IMR-90 (cell line): ENCODE measurements around the gene ANKRD2.

Experiments used
- BHLHE40 ChIP-seq: fragments of 150-350 bp; IDR thresholded peaks from 2 replicates; pipeline ENCODE4 v1.6.1; 2016; ENCODE audit warnings: mild to moderate bottlenecking, low read depth, low read length
- CEBPB ChIP-seq: IDR thresholded peaks from 2 replicates; pipeline ENCODE4 v1.6.1; 2012; ENCODE audit warnings: low read depth, low read length, improper control_type of control experiment
- MAFK ChIP-seq: IDR thresholded peaks from 2 replicates; pipeline ENCODE4 v1.6.1; 2012; ENCODE audit warnings: low read depth, low read length, improper control_type of control experiment
- MAZ ChIP-seq: IDR thresholded peaks from 2 replicates; pipeline ENCODE4 v1.6.1; 2012; ENCODE audit warnings: low read depth, mild to moderate bottlenecking, low read length, improper control_type of control experiment, moderate library complexity, borderline replicate concordance
- MXI1 ChIP-seq: IDR thresholded peaks from 2 replicates; pipeline ENCODE4 v1.6.1; 2012; ENCODE audit warnings: low read depth, mild to moderate bottlenecking, low read length, moderate library complexity, borderline replicate concordance
- NFE2L2 ChIP-seq: fragments of 150-350 bp; IDR thresholded peaks from 2 replicates; pipeline ENCODE4 v1.6.1; 2016; ENCODE audit warnings: low read depth, mild to moderate bottlenecking, low read length
- POLR2A ChIP-seq: IDR thresholded peaks from 2 replicates; pipeline ENCODE4 v1.6.1; 2012; ENCODE audit warnings: mild to moderate bottlenecking, low read depth, low read length
- RAD21 ChIP-seq: IDR thresholded peaks from 2 replicates; pipeline ENCODE4 v1.6.1; 2012; ENCODE audit warnings: low read length, improper control_type of control experiment
- RCOR1 ChIP-seq: IDR thresholded peaks from 2 replicates; pipeline ENCODE4 v1.6.1; 2012; ENCODE audit warnings: mild to moderate bottlenecking, low read length, improper control_type of control experiment; ENCODE audit not compliant: insufficient replicate concordance
- RFX5 ChIP-seq: IDR thresholded peaks from 2 replicates; pipeline ENCODE4 v1.8.0; 2012; ENCODE audit warnings: low read depth, mild to moderate bottlenecking, low read length, moderate library complexity
- TF ChIP-seq, protein P1 (sequence below): conservative IDR thresholded peaks from 2 replicates; pipeline ENCODE4 v1.5.1; 2012; ENCODE audit warnings: mild to moderate bottlenecking, low read depth, low read length, improper control_type of control experiment
- TF ChIP-seq, protein P2 (sequence below): fragments of 150-350 bp; IDR thresholded peaks from 2 replicates; pipeline ENCODE4 v1.6.1; 2016; ENCODE audit warnings: low read depth, mild to moderate bottlenecking, low read length, moderate library complexity, borderline replicate concordance
- TF ChIP-seq, protein P3 (sequence below): fragments of 150-350 bp; IDR thresholded peaks from 2 replicates; pipeline ENCODE4 v1.6.1; 2017; ENCODE audit warnings: mild to moderate bottlenecking, antibody characterized with exemption, low read length, low read depth

DNA sequence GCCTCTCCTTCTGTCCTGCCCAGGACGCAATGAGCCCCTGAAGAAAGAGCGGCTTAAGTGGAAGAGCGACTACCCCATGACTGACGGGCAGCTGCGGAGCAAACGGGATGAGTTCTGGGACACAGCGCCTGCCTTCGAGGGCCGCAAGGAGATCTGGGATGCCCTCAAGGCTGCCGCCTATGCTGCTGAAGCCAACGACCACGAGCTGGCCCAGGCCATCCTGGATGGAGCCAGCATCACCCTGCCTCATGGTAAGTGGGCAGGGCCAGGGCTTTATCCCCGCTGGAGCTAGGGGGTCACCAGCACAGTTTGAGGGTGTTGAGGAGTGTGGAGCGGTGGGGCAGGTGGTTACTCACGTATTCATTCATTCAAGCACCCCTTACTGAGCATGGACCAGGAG lies 4.7 kb upstream of the ANKRD2 start:
- TF ChIP-seq, protein P1, sequence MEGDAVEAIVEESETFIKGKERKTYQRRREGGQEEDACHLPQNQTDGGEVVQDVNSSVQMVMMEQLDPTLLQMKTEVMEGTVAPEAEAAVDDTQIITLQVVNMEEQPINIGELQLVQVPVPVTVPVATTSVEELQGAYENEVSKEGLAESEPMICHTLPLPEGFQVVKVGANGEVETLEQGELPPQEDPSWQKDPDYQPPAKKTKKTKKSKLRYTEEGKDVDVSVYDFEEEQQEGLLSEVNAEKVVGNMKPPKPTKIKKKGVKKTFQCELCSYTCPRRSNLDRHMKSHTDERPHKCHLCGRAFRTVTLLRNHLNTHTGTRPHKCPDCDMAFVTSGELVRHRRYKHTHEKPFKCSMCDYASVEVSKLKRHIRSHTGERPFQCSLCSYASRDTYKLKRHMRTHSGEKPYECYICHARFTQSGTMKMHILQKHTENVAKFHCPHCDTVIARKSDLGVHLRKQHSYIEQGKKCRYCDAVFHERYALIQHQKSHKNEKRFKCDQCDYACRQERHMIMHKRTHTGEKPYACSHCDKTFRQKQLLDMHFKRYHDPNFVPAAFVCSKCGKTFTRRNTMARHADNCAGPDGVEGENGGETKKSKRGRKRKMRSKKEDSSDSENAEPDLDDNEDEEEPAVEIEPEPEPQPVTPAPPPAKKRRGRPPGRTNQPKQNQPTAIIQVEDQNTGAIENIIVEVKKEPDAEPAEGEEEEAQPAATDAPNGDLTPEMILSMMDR = no peak
- TF ChIP-seq RAD21 (no peak), POLR2A (no peak), BHLHE40 (no peak), RCOR1 (no peak), MAZ (no peak), NFE2L2 (no peak), MAFK (no peak), RFX5 (no peak), MXI1 (no peak), CEBPB (no peak)
- TF ChIP-seq, protein P2, sequence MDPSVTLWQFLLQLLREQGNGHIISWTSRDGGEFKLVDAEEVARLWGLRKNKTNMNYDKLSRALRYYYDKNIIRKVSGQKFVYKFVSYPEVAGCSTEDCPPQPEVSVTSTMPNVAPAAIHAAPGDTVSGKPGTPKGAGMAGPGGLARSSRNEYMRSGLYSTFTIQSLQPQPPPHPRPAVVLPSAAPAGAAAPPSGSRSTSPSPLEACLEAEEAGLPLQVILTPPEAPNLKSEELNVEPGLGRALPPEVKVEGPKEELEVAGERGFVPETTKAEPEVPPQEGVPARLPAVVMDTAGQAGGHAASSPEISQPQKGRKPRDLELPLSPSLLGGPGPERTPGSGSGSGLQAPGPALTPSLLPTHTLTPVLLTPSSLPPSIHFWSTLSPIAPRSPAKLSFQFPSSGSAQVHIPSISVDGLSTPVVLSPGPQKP = no peak
- TF ChIP-seq, protein P3, sequence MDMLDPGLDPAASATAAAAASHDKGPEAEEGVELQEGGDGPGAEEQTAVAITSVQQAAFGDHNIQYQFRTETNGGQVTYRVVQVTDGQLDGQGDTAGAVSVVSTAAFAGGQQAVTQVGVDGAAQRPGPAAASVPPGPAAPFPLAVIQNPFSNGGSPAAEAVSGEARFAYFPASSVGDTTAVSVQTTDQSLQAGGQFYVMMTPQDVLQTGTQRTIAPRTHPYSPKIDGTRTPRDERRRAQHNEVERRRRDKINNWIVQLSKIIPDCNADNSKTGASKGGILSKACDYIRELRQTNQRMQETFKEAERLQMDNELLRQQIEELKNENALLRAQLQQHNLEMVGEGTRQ = no peak
